Caki2 (cell line): ENCODE results near the gene PCDHGA8. TPM values are rescaled to one million over a fixed set of nuclear protein-coding genes. Genes with fewer than 3 reads are reported as not detected.
"Not testable (repeated sequence)": the region's sequence is repeated elsewhere in the genome, so short reads cannot be mapped to it uniquely, and the experiment has no call there.

Source experiments
- DNase-seq: peaks from one replicate; pipeline ENCODE4 v3.0.0-alpha.2; 2015; ENCODE audit warnings: low read depth
- in situ Hi-C: cut with HindIII; loops from 2 replicates; pipeline ENCODE4 v1.10.0; 2016; ENCODE audit warnings: low sequenced_read_pairs, low pct_unique_long_range_greater_than_20kb, mixed read lengths
- total RNA-seq: library from RNA; depleted of rRNA; stranded (reverse); fragments of >200 nt; shearing (Covaris generic); gene quantifications from 2 replicates; pipeline ENCODE4 v1.2.3, GENCODE V29; 2014; ENCODE audit warnings: low replicate concordance; rRNA removed

The PCDHGA8 gene
- total RNA-seq: not detected in 2 replicates

DNA sequence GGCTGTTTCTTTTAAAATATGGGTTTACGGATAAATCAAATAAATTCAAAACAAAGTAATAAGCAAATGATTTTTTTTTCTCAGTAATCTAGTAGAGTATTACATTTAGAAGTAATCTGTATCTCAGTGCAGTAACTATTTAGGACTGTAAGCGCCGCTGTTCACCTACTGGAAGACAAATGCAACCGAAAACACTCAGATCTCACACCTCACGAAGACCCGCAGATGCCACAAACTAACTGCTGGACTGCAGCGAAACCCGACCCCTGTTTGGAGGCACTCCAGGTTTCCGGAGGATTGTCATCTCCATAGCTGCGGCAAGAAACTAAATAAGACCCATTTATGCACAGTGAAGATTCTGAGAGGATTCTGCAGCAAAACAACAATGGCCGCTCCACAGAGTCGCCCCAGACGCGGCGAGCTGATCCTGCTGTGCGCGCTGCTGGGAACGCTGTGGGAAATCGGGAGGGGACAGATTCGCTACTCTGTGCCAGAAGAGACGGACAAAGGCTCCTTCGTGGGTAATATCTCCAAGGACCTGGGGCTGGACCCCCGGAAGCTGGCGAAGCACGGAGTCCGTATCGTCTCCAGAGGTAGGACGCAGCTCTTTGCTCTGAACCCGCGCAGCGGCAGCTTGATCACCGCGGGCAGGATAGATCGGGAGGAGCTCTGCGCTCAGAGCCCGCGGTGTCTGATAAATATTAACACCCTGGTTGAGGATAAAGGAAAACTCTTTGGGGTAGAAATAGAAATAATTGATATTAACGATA is at the start of gene PCDHGA8:
Gene PCDHGA8, plus strand, starts transcription at position 205 of the 770 bp plus-strand sequence. Its CDS starts 181 bp downstream, at position 386.
- in situ Hi-C loops: no loop called here
- peak; percentile 4 for DNase-seq

DNA sequence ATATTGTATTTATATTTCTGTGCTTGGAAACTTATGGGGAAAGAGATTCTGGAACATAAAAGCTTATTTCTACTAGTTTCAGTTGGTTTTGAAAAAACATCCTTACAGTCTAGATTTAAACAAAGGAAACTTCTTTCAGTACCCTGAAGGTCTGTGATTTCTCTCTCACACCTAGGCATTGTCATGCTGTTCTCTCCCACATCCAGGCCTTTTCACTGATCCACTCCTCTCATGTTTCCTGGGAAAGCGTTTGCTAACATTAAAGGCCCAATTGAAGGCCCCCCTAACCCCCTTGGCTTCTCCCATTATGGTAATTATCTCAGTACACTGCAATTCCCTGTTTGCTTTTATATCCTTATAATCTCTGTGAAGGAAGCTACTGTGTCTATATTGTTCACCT is 49.7 kb upstream of the PCDHGA8 start:
- in situ Hi-C loops: no loop called here
- no peak for DNase-seq

DNA sequence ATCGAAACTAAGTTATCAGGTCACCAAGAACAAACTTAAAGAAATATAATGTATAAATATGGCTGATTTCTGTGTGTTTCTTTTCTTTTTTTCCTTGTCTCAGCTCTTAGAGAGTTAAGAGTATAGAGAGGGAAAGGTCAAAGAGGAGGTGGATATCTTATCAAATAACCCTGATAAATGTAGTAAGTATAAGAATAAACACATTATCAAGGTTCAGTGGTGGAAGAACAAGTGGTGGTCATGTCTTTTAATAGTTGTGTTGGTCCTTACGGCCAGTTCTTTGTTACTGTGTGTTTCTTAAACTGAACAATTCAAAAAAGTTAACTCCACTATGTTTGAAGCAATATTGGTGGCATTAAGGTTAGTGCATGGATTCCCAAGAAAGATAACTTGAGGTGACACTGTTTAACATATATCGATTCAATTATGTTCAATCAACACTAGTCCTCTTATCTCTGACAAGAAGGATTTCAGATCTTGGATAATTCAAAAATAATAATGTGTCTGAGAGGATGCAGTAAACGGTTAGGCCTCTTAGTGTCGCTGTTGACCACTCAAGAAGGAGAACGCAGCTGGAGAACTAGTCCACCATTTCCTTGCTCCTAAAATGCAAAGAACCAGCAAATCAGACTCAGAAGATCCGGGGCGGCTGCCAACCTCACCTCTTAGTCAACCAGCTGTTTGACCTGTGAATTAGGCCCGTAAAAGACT is 49.0 kb upstream of the PCDHGA8 start, which contains the start of gene PCDHGA3:
Gene PCDHGA3, plus strand, starts transcription at position 588 of the 711 bp plus-strand sequence. CDS start 205 bp downstream, outside the sequence.
- no peak for DNase-seq
- in situ Hi-C loops: no loop called here

DNA sequence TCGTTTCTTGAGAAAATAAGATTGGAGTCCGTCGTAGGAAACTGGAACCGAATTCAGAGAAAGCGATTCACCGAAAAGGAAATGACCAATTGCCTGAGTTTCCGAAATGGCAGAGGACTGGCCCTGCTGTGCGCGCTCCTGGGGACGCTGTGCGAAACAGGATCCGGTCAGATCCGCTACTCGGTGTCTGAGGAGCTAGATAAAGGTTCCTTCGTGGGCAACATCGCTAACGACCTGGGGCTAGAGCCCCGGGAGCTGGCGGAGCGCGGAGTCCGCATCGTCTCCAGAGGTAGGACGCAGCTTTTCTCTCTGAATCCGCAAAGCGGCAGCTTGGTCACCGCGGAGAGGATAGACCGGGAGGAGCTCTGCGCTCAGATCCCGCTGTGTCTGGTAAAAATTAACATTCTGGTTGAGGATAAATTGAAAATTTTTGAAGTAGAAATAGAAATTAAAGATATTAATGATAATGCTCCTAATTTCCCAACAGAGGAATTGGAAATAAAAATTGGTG is 48.4 kb upstream of the PCDHGA8 start:
- in situ Hi-C loops: no loop called here
- no peak for DNase-seq

DNA sequence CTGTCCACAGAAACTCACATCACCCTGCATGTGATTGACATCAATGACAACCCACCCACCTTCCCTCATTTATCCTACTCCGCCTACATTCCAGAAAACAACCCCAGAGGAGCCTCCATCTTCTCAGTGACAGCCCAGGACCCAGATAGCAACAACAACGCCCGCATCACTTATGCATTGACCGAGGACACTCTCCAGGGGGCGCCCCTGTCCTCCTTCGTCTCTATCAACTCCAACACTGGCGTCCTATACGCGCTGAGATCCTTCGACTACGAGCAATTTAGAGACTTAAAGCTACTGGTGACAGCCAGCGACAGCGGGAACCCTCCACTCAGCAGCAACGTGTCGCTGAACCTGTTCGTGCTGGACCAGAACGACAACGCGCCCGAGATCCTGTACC is 47.1 kb upstream of the PCDHGA8 start:
- in situ Hi-C loops: no loop called here
- no peak for DNase-seq

DNA sequence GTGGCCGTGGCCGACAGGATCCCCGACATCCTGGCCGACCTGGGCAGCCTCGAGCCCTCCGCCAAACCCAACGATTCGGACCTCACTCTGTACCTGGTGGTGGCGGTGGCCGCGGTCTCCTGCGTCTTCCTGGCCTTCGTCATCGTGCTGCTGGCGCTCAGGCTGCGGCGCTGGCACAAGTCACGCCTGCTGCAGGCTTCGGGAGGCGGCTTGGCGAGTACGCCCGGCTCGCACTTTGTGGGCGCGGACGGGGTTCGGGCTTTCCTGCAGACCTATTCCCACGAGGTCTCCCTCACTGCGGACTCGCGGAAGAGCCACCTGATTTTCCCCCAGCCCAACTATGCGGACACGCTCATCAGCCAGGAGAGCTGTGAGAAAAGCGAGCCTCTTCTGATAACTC is 46.4 kb upstream of the PCDHGA8 start:
- DNase-seq, in situ Hi-C loops: not testable (repeated sequence)

DNA sequence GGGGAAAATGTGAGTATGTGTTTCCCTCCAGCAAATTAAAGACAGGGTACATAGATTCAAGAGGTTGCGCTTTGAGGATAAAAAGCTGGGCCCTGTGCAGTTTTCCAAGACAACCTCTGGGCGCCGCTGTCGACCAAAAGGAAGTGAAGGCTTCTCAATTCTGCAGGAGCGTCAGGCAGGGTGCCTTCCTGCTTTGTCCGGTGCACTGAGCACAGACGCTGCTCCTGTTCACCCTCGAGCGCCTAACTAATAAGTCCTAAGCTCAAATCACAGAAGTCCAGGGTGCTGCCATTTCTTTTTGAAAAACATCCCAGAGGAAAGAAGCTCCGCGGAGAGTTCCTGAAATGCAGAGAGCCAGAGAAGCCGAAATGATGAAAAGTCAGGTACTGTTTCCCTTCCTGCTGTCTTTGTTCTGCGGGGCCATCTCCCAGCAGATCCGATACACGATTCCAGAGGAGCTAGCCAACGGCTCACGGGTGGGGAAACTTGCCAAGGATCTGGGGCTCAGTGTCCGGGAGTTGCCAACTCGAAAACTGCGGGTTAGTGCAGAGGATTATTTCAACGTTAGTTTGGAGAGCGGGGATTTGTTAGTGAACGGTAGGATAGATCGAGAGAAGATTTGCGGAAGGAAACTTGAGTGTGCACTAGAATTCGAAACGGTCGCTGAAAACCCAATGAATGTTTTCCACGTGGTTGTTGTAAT is 42.4 kb upstream of the PCDHGA8 start, which contains the start of gene PCDHGB1:
Gene PCDHGB1, plus strand, starts transcription at position 183 of the 703 bp plus-strand sequence. Its CDS starts 162 bp downstream, at position 345.
- in situ Hi-C loops: no loop called here
- DNase-seq: no peak

DNA sequence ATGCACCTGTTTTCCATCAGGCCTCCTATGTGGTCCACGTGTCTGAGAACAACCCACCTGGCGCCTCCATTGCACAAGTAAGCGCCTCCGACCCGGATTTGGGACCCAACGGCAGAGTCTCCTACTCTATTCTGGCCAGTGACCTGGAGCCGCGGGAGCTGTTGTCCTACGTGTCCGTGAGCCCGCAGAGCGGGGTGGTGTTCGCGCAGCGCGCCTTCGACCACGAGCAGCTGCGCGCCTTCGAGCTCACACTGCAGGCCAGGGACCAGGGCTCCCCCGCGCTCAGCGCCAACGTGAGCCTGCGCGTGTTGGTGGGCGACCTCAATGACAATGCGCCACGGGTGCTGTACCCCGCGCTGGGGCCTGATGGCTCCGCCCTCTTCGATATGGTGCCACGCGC is 40.8 kb upstream of the PCDHGA8 start:
- no peak for DNase-seq
- in situ Hi-C loops: no loop called here

DNA sequence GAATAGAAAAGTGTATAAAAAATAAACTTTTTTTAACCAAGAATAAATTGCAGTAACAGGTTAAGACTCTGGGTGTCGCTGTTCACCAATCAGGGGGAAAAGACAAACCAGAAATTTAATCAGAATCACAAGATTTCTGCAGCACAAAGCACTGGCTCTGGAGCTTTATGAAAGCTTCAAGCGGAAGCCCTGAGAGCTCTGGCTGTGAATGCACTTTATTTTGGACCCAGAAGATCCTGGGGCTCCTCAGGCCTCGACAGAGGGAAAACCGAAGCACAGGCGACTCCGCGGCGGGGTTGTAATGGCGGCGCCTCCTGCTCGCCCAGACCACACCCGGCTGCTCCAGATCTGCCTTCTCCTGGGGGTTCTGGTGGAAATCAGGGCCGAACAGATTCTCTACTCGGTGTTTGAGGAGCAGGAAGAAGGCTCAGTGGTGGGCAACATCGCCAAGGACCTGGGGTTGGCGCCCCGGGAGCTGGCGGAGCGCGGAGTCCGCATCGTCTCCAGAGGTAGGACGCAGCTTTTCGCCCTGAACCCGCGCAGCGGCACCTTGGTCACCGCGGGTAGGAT is 37.4 kb upstream of the PCDHGA8 start, which contains the start of gene PCDHGA4:
Gene PCDHGA4, plus strand, starts transcription at position 122 of the 570 bp plus-strand sequence. Its CDS starts 87 bp downstream, at position 209.
- no peak for DNase-seq
- in situ Hi-C loops: no loop called here

DNA sequence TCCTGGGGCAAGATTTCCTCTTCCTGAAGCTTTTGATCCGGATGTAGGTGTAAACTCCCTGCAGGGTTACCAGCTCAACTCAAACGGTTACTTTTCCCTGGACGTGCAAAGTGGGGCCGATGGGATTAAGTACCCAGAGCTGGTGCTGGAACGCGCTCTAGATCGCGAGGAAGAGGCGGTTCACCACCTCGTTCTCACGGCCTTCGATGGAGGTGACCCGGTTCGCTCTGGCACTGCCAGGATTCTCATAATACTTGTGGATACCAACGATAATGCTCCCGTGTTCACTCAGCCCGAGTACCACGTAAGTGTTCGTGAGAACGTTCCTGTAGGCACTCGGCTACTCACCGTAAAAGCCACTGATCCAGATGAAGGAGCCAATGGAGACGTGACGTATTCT is 36.8 kb upstream of the PCDHGA8 start:
- no peak for DNase-seq
- in situ Hi-C loops: no loop called here

DNA sequence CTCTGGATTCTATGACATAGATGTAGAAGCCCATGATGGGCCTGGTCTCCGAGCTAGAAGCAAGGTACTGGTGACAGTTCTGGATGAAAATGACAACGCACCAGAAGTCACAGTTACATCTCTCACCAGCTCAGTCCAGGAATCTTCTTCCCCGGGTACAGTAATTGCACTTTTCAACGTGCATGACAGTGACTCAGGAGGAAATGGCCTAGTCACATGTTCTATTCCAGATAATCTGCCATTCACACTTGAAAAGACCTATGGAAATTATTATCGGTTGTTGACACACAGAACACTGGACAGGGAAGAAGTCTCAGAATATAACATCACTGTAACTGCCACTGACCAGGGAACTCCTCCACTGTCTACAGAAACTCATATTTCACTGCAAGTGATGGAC is 36.3 kb upstream of the PCDHGA8 start:
- in situ Hi-C loops: no loop called here

DNA sequence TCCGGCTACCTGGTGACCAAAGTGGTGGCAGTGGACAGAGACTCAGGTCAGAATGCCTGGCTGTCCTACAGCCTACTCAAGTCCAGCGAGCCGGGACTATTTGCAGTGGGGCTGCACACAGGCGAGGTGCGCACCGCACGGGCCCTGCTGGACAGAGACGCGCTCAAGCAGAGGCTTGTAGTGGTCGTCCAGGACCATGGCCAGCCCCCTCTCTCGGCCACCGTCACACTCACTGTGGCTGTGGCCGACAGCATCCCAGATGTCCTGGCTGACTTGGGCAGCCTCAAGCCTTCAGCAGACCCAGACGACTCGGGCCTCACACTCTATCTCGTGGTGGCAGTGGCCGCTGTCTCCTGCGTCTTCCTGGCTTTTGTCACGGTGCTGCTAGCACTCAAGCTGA is 35.5 kb upstream of the PCDHGA8 start:
- no peak for DNase-seq
- in situ Hi-C loops: no loop called here

More for the DNA sequence above, 36.3 kb upstream of the PCDHGA8 start:
- no peak for DNase-seq

DNA sequence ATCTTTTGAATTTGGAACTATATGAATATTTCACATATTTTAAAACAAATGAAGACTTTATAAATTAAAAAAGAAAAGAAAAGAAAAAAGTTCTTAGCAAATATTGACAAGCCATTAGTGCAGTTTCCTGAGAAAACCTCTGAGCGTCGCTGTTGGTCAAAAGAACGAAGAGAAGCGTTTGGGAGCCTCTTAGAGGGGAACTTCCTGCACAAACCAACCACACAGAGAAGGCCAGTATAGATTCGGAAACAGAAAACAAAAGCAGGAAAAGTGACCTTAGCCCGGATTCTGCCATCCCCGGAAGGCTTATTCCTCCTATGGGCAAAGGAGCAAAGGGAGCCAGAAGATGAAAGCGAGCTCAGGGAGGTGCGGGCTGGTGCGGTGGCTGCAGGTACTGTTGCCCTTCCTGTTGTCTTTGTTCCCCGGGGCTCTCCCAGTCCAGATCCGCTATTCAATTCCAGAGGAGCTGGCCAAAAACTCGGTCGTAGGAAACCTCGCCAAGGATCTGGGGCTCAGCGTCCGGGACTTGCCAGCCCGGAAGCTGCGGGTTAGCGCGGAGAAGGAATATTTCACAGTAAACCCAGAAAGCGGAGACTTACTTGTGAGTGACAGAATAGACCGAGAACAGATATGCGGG is 32.5 kb upstream of the PCDHGA8 start, which contains the start of gene PCDHGB2:
Gene PCDHGB2, plus strand, starts transcription at position 205 of the 637 bp plus-strand sequence. Its CDS starts 142 bp downstream, at position 347.
- in situ Hi-C loops: no loop called here
- peak; percentile 6 for DNase-seq

DNA sequence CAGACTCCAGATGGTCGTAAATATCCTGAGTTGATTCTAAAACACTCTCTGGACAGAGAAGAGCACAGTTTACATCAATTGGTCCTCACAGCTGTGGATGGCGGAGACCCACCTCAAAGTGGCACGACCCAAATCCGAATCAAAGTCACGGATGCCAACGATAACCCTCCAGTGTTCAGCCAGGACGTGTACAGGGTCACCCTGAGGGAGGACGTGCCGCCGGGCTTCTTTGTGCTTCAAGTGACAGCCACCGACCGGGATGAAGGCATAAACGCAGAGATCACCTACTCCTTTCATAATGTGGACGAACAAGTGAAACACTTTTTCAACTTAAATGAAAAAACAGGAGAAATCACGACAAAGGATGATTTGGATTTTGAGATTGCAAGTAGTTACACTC is 31.7 kb upstream of the PCDHGA8 start:
- in situ Hi-C loops: no loop called here
- no peak for DNase-seq

DNA sequence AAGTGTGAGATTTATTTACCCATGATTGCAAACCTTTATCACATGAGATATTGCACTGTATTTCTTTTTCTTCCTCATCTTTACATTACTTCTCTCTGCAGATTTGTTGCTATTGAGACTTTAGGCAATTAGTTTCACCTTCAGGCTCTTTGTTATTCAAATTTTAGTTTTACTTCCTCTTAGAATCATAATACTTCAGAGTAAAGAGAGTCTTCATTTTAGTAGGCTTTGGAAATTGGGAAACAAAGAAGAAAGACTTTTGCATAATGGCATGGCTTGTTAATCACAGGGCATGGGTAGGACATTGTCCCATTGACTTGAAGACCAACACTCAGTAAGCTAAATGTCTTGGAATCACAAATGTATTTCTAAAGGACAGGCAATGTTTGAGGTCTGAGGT is 29.7 kb upstream of the PCDHGA8 start:
- in situ Hi-C loops: no loop called here
- no peak for DNase-seq

DNA sequence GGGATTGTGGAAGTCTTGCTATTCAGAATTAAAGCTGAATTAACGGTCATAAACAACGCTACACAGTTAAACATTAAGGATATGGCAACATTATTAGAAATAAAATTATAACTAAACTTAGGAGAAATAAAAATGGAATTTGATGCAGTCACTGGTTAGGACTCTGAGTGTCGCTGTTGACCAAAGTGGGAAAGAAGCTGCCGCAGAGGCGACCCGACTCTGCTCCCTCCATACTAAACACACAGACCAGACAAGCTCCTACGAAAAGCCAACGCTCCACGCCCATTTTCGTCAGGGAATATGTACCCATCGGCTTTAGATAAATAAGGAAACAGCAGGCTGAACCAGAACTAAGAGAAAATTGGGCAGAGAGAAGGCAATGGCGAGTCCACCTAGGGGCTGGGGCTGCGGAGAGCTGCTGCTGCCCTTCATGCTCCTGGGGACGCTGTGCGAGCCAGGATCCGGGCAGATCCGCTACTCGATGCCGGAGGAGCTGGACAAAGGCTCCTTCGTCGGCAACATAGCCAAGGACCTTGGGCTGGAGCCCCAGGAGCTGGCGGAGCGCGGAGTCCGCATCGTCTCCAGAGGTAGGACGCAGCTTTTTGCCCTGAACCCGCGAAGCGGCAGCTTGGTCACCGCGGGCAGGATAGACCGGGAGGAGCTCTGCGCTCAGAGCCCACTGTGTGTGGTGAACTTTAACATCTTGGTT is 28.3 kb upstream of the PCDHGA8 start, which contains the start of gene PCDHGA5:
Gene PCDHGA5, plus strand, starts transcription at position 211 of the 709 bp plus-strand sequence. Its CDS starts 169 bp downstream, at position 380.
- no peak for DNase-seq
- in situ Hi-C loops: no loop called here
